Neuronal stem cell (in vitro differentiated cells): Measurements from ENCODE around the gene CERK.
A peak's percentile ranks its signal among the peaks of the same experiment; 100 is the strongest.

Experiments used
- DNase-seq: peaks from one replicate; pipeline ENCODE4 v3.0.0-alpha.2; 2013; ENCODE audit warnings: low spot score
- H2AFZ ChIP-seq: one replicate; pipeline ENCODE4 v1.6.1; 2013; ENCODE audit warnings: mild to moderate bottlenecking, low read length, inconsistent platforms
- H2AK5ac ChIP-seq: 2 replicates; pipeline ENCODE4 v1.6.1; 2013; ENCODE audit warnings: low read depth, mild to moderate bottlenecking, inconsistent platforms, low read length, moderate library complexity, mixed read lengths
- H2BK120ac ChIP-seq: 2 replicates; pipeline ENCODE4 v1.6.1; 2013; ENCODE audit warnings: low read depth, mild to moderate bottlenecking, inconsistent platforms, low read length, moderate library complexity, mixed read lengths
- H2BK12ac ChIP-seq: one replicate; pipeline ENCODE4 v1.6.1; 2013; ENCODE audit warnings: low read length, inconsistent platforms
- H2BK15ac ChIP-seq: 2 replicates; pipeline ENCODE4 v1.6.1; 2013; ENCODE audit warnings: mild to moderate bottlenecking, low read length, inconsistent platforms, mixed read lengths
- H2BK5ac ChIP-seq: one replicate; pipeline ENCODE4 v1.6.1; 2013; ENCODE audit warnings: inconsistent platforms, mild to moderate bottlenecking, low read length, moderate library complexity
- H3K14ac ChIP-seq: one replicate; pipeline ENCODE4 v1.6.1; 2013; ENCODE audit warnings: low read length, inconsistent platforms
- H3K18ac ChIP-seq: 2 replicates; pipeline ENCODE4 v1.6.1; 2013; ENCODE audit warnings: low read length, inconsistent platforms
- H3K23ac ChIP-seq: 2 replicates; pipeline ENCODE4 v1.6.1; 2013; ENCODE audit warnings: low read depth, mild to moderate bottlenecking, mixed read lengths, low read length, inconsistent platforms; ENCODE audit not compliant: poor library complexity
- H3K27ac ChIP-seq: replicated peaks from 3 replicates; pipeline ENCODE4 v1.5.1; 2013; ENCODE audit warnings: low read length, inconsistent platforms
- H3K27me3 ChIP-seq, 3 experiments: 2 replicates each; pipeline ENCODE4 v1.6.1; 2013; ENCODE audit warnings: low read length in 3 of 3, mild to moderate bottlenecking in 2 of 3, inconsistent platforms in 1 of 3, low read depth in 1 of 3, mixed read lengths in 1 of 3, moderate library complexity in 1 of 3; ENCODE audit not compliant: control insufficient read depth in 3 of 3, insufficient read depth in 3 of 3
- H3K36me3 ChIP-seq, 2 donors: replicated peaks in 1 of 2; 2 replicates each; pipeline ENCODE4 v1.6.1; 2013; ENCODE audit warnings: low read length in 2 of 2; ENCODE audit not compliant: control insufficient read depth in 2 of 2, insufficient read depth in 2 of 2
- H3K4ac ChIP-seq: 2 replicates; pipeline ENCODE4 v1.6.1; 2013; ENCODE audit warnings: inconsistent platforms, mild to moderate bottlenecking, low read length, moderate library complexity
- H3K4me1 ChIP-seq, 2 donors: 1 replicate in 1 of 2; 2 replicates in 1 of 2; pipeline ENCODE4 v1.6.1; 2013; ENCODE audit warnings: low read length in 2 of 2, low read depth in 1 of 2; ENCODE audit not compliant: control insufficient read depth in 2 of 2, insufficient read depth in 1 of 2
- H3K4me2 ChIP-seq: one replicate; pipeline ENCODE4 v1.6.1; 2013; ENCODE audit warnings: mild to moderate bottlenecking, low read length, inconsistent platforms; ENCODE audit not compliant: insufficient read depth, poor library complexity, severe bottlenecking
- H3K4me3 ChIP-seq, 2 donors: 2 replicates each; pipeline ENCODE4 v1.5.1; 2013; ENCODE audit warnings: low read length in 2 of 2, mild to moderate bottlenecking in 2 of 2, inconsistent platforms in 1 of 2, moderate library complexity in 1 of 2
- H3K79me1 ChIP-seq: one replicate; pipeline ENCODE4 v1.6.1; 2013; ENCODE audit warnings: low read depth, mild to moderate bottlenecking, inconsistent platforms, low read length, moderate library complexity
- H3K9ac ChIP-seq: one replicate; pipeline ENCODE4 v1.6.1; 2013; ENCODE audit warnings: mild to moderate bottlenecking, low read depth, low read length, inconsistent platforms; ENCODE audit not compliant: poor library complexity
- H3K9me3 ChIP-seq, 2 donors: replicated peaks in 1 of 2; 2 replicates each; pipeline versions ENCODE3 to v1.6.1; 2013; ENCODE audit warnings: low read length in 2 of 2, mild to moderate bottlenecking in 2 of 2, inconsistent platforms in 1 of 2, low read depth in 1 of 2, mixed read lengths in 1 of 2, moderate library complexity in 1 of 2; ENCODE audit not compliant: control insufficient read depth in 2 of 2, insufficient read depth in 1 of 2
- H4K8ac ChIP-seq: one replicate; pipeline ENCODE4 v1.6.1; 2013; ENCODE audit warnings: low read depth, mild to moderate bottlenecking, inconsistent platforms, low read length, moderate library complexity
- H4K91ac ChIP-seq: one replicate; pipeline ENCODE4 v1.6.1; 2013; ENCODE audit warnings: low read length, low read depth, mild to moderate bottlenecking, inconsistent platforms; ENCODE audit not compliant: poor library complexity
- WGBS, 2 donors: extraction: QIAGEN DNeasy Blood & Tissue Kit; methylation state at CpG; one replicate each; pipeline ENCODE4 v1.1.7; 2013; ENCODE audit warnings: missing lambda C conversion rate in 2 of 2, mixed read lengths in 1 of 2; ENCODE audit not compliant: insufficient read length in 2 of 2, insufficient replicate concordance in 1 of 2; ENCODE audit errors: extremely low coverage in 2 of 2; 5-methylcytosine and 5-hydroxymethylcytosine counted together

CERK gene

GRCh38 chr22:46728470-46728869 is 9.6 kb downstream of the CERK start:
- no CpG with 5 or more reads among the region's 11 CpGs for WGBS, 2 donors
- H3K4me1 ChIP-seq = peaks cover 4 to 14% of the 10 kb centered on the region in 2 donors
- no peak overlapping the region for H2BK12ac ChIP-seq
- no peak overlapping the region for H3K14ac ChIP-seq
- no peak overlapping the region for H3K23ac ChIP-seq
- H3K27me3 ChIP-seq = no peaks in the 10 kb centered on the region
- no peaks in the 10 kb centered on the region for H3K9me3 ChIP-seq
- H2BK15ac ChIP-seq = no peak overlapping the region
- H3K18ac ChIP-seq = no peak overlapping the region
- no peak overlapping the region for H4K8ac ChIP-seq
- H3K4me3 ChIP-seq = no peak overlapping the region
- no peak overlapping the region for H2AFZ ChIP-seq
- peaks cover 9 to 64% of the 10 kb centered on the region in 2 donors for H3K36me3 ChIP-seq
- H3K27ac ChIP-seq = no peak overlapping the region
- H4K91ac ChIP-seq = no peak overlapping the region
- peaks cover 19% of the 10 kb centered on the region for H3K79me1 ChIP-seq
- H2AK5ac ChIP-seq = no peak overlapping the region
- H3K4me2 ChIP-seq = no peak overlapping the region
- no peak overlapping the region for H2BK120ac ChIP-seq
- H2BK5ac ChIP-seq = no peak overlapping the region
- no peak overlapping the region for H3K4ac ChIP-seq
- no peak overlapping the region for H3K9ac ChIP-seq
- no peak for DNase-seq

DNA sequence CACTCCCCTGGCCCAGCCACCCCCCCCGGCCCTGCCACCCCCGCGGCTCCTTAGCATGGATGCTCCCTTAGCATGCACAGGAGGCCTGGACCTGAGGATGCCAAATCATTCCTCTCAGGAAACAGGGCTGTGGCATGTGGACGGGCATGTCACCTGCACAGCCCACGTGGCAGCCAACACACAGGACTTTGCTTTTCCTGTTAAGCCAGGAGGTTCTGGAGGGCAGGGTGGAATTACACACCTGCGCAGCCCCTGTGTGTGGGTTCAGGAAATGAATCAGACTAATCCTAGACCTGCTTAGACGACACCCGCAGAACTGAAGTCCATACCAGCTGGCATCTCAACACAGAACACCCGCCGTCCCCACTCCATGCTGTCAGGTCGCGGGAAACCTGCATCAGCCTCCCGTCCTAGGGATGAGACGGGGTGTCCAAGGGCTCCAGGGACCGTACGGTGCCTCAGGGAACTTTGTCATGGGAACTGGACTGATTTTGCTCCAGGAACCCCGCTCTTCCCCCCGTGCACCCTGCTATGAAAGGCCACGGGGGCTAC is 10.2 kb downstream of the CERK start:
- peaks cover 4 to 14% of the 10 kb centered on the region in 2 donors for H3K4me1 ChIP-seq
- H3K27me3 ChIP-seq = no peaks in the 10 kb centered on the region
- no peak overlapping the region for H2AFZ ChIP-seq
- H2AK5ac ChIP-seq = no peak overlapping the region
- no peak overlapping the region for H4K8ac ChIP-seq
- no peak overlapping the region for H3K4ac ChIP-seq
- no CpG with 5 or more reads among the region's 19 CpGs for WGBS, 2 donors
- no peak overlapping the region for H3K9ac ChIP-seq
- H3K27ac ChIP-seq = no peak overlapping the region
- peaks cover 20% of the 10 kb centered on the region for H3K79me1 ChIP-seq
- peaks cover 9 to 68% of the 10 kb centered on the region in 2 donors for H3K36me3 ChIP-seq
- no peak overlapping the region for H2BK15ac ChIP-seq
- H2BK120ac ChIP-seq = no peak overlapping the region
- no peak overlapping the region for H3K14ac ChIP-seq
- H3K9me3 ChIP-seq = no peaks in the 10 kb centered on the region
- H3K4me3 ChIP-seq = no peak overlapping the region
- no peak overlapping the region for H2BK12ac ChIP-seq
- H2BK5ac ChIP-seq = no peak overlapping the region
- DNase-seq = no peak
- no peak overlapping the region for H3K18ac ChIP-seq
- no peak overlapping the region for H3K23ac ChIP-seq
- no peak overlapping the region for H4K91ac ChIP-seq
- no peak overlapping the region for H3K4me2 ChIP-seq

DNA sequence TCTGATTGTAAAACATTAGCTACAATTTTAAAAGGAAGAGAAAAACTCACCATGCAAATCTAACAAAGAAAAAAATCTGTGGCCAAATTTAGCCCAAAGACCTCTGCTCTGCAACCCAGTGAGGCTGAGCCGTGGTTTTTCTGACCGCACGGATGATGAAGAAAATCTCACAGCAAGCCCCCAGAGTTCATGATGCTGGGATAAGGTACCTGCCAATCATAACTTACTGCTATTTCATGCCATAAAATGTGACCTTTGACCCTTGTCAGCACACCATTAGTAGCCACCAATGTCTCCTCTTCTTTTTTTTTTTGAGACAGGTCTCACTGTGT is 11.1 kb downstream of the CERK start:
- WGBS, 2 donors = no CpG with 5 or more reads among the region's 3 CpGs
- H2BK12ac ChIP-seq = no peak overlapping the region
- no peak overlapping the region for H3K27ac ChIP-seq

DNA sequence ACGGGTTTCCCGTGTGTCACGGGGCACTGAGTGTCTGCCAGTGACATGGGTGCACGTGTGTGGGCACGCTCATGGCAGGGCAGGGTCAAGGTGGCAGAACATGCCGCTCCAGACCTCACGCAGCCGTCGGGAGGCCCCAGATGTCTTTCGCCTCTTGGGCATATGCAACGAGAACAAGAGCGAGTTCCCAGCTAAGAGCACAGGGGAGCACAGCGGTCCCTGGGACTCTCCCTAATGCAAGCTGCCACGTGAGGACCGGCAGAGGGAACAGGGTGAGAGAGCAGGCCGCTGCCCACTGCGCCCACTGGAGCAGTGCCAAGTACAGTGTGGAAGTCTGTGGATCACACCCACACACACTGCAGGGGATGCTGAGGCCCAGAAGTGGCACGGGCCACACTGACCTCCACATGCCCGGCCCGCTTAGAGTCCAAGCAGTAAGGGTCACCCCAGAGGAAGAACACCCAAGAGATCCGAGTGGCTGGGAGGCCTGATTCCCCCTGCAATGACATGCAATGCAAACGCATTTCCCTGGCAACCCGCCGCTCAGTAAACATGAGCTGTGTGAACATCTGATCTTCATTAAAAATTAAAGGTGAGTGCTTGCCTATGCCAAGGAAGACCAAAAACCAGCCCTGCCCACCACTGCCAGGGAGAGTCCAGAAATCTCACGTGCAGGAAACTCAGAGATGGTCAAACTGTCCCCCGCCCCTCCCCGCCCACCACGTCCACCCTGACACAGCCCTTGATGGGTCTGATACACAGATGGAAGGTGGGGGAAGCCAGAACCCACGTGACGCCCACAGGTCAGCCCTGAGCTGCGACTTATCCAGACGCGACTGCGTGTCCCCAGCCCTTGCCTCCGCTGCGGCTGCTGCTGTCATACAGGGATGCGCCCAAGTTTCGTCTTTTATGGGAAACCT is 11.7 kb downstream of the CERK start:
- Histone ChIP-seq H3K9me3 (no peaks in the 10 kb centered on the region), H3K14ac (no peak overlapping the region), H2BK120ac (no peak overlapping the region), H3K18ac (no peak overlapping the region), H4K91ac (no peak overlapping the region), H3K36me3 (peaks cover 7 to 63% of the 10 kb centered on the region in 2 donors), H3K4ac (no peak overlapping the region), H2BK15ac (no peak overlapping the region), H2AK5ac (no peak overlapping the region), H3K9ac (peak overlapping the region; percentile 25), H3K4me2 (no peak overlapping the region), H3K27me3 (no peaks in the 10 kb centered on the region), H3K79me1 (peaks cover 26% of the 10 kb centered on the region), H2BK5ac (no peak overlapping the region), H2AFZ (no peak overlapping the region), H3K23ac (no peak overlapping the region), H3K27ac (no peak overlapping the region), H2BK12ac (no peak overlapping the region), H3K4me3 (peak overlapping the region in 1 of 2 donors; percentile 26), H3K4me1 (peaks cover 0 to 4% of the 10 kb centered on the region in 2 donors), H4K8ac (no peak overlapping the region)
- no peak for DNase-seq
- no CpG with 5 or more reads among the region's 38 CpGs for WGBS, 2 donors

More for the DNA sequence above, 11.1 kb downstream of the CERK start:
- no peak overlapping the region for H2BK5ac ChIP-seq
- H4K8ac ChIP-seq = no peak overlapping the region
- H3K4me3 ChIP-seq = no peak overlapping the region
- H3K18ac ChIP-seq = no peak overlapping the region
- no peak overlapping the region for H3K4me2 ChIP-seq
- peaks cover 8 to 64% of the 10 kb centered on the region in 2 donors for H3K36me3 ChIP-seq
- H2BK15ac ChIP-seq = no peak overlapping the region
- H3K9ac ChIP-seq = no peak overlapping the region
- H2AK5ac ChIP-seq = no peak overlapping the region
- no peak for DNase-seq
- H3K23ac ChIP-seq = no peak overlapping the region
- no peaks in the 10 kb centered on the region for H3K9me3 ChIP-seq
- peaks cover 1 to 10% of the 10 kb centered on the region in 2 donors for H3K4me1 ChIP-seq
- H4K91ac ChIP-seq = no peak overlapping the region
- no peak overlapping the region for H3K14ac ChIP-seq
- no peaks in the 10 kb centered on the region for H3K27me3 ChIP-seq
- peaks cover 23% of the 10 kb centered on the region for H3K79me1 ChIP-seq
- H2AFZ ChIP-seq = no peak overlapping the region
- H2BK120ac ChIP-seq = no peak overlapping the region
- H3K4ac ChIP-seq = no peak overlapping the region
